DND-41 (cell line): Measurements from ENCODE around the gene CTNNA3.

Experiments used
- ATAC-seq: fragments of 200-7000 bp; cut with Tn5 transposase; 3 replicates; pipeline ENCODE4 v1.9.1; 2021; ENCODE audit warnings: low read depth; ENCODE audit not compliant: insufficient read depth
- DNase-seq: peaks from one replicate; pipeline ENCODE4 v3.0.0-alpha.2; 2020
- H2AFZ ChIP-seq: 2 replicates; pipeline ENCODE4 v1.6.0; 2012; ENCODE audit warnings: low read depth, low read length
- H3K27ac ChIP-seq: 2 replicates; pipeline ENCODE4 v1.5.1; 2012; ENCODE audit warnings: low read length, inconsistent platforms
- H3K27me3 ChIP-seq: fragments of 200-600 bp; sonication (generic); 2 replicates; pipeline ENCODE4 v1.6.0; 2012; ENCODE audit warnings: low read length, mild to moderate bottlenecking, inconsistent platforms; ENCODE audit not compliant: insufficient read depth, poor library complexity
- H3K36me3 ChIP-seq: 2 replicates; pipeline ENCODE4 v1.5.1; 2012; ENCODE audit warnings: low read length, inconsistent platforms; ENCODE audit not compliant: insufficient read depth
- H3K4me1 ChIP-seq: 2 replicates; pipeline ENCODE4 v1.5.1; 2012; ENCODE audit warnings: mild to moderate bottlenecking, low read length; ENCODE audit not compliant: insufficient read depth
- H3K4me2 ChIP-seq: 2 replicates; pipeline ENCODE4 v1.6.0; 2012; ENCODE audit warnings: mild to moderate bottlenecking, moderate library complexity, low read length, inconsistent platforms; ENCODE audit not compliant: insufficient read depth
- H3K4me3 ChIP-seq, 2 experiments: fragments of 200-600 bp in 1 of 2; shearing (Covaris generic) in 1 of 2; 2 replicates each; pipeline ENCODE4 v1.5.1; 2012 to 2016; ENCODE audit warnings: inconsistent platforms in 2 of 2, low read length in 2 of 2, mild to moderate bottlenecking in 2 of 2, low read depth in 1 of 2, moderate library complexity in 1 of 2
- H3K79me2 ChIP-seq: 2 replicates; pipeline ENCODE4 v1.6.0; 2012; ENCODE audit warnings: low read length, inconsistent platforms; ENCODE audit not compliant: insufficient read depth
- H3K9ac ChIP-seq: 2 replicates; pipeline ENCODE4 v1.6.0; 2012; ENCODE audit warnings: low read depth, mild to moderate bottlenecking, inconsistent platforms, low read length, moderate library complexity
- H3K9me3 ChIP-seq: 2 replicates; pipeline ENCODE4 v1.5.1; 2012; ENCODE audit warnings: low read length, moderate library complexity, mild to moderate bottlenecking, inconsistent platforms; ENCODE audit not compliant: insufficient read depth, severe bottlenecking
- H4K20me1 ChIP-seq: 2 replicates; pipeline ENCODE4 v1.6.0; 2012; ENCODE audit warnings: low read length; ENCODE audit not compliant: insufficient read depth
- CTCF ChIP-seq: IDR thresholded peaks from 2 replicates; pipeline ENCODE4 v1.5.1; 2012; ENCODE audit warnings: borderline replicate concordance, low read length, moderate library complexity, mild to moderate bottlenecking; ENCODE audit not compliant: poor library complexity, severe bottlenecking; ENCODE audit errors: extremely low read depth
- EZH2 ChIP-seq: IDR thresholded peaks from 3 replicates; pipeline ENCODE4 v1.6.1; 2012; ENCODE audit warnings: borderline replicate concordance, low read depth, mild to moderate bottlenecking, moderate library complexity, low read length, inconsistent platforms; ENCODE audit not compliant: severe bottlenecking

The CTNNA3 gene

GRCh38 chr10:66294538-66294937, 1401.5 kb downstream of the CTNNA3 start:
- H3K9me3 ChIP-seq: no peaks in the 10 kb centered on the region
- no peaks in the 10 kb centered on the region for H3K36me3 ChIP-seq
- no peak overlapping the region for H3K4me2 ChIP-seq
- TF ChIP-seq EZH2 (no peak), CTCF (no peak)
- H3K27ac ChIP-seq: no peak overlapping the region
- no peak for DNase-seq
- no peak for ATAC-seq
- H3K79me2 ChIP-seq: no peaks in the 10 kb centered on the region
- no peaks in the 10 kb centered on the region for H3K4me1 ChIP-seq
- H3K9ac ChIP-seq: no peak overlapping the region
- no peak overlapping the region for H2AFZ ChIP-seq
- H4K20me1 ChIP-seq: no peaks in the 10 kb centered on the region
- H3K27me3 ChIP-seq: no peaks in the 10 kb centered on the region
- H3K4me3 ChIP-seq: no peak overlapping the region

GRCh38 chr10:66292922-66293321, 1403.1 kb downstream of the CTNNA3 start:
- Histone ChIP-seq H3K4me3 (no peak overlapping the region), H2AFZ (no peak overlapping the region), H3K4me1 (no peaks in the 10 kb centered on the region), H3K36me3 (no peaks in the 10 kb centered on the region), H3K27ac (no peak overlapping the region), H3K4me2 (no peak overlapping the region), H3K79me2 (no peaks in the 10 kb centered on the region), H3K27me3 (no peaks in the 10 kb centered on the region), H3K9me3 (no peaks in the 10 kb centered on the region), H4K20me1 (no peaks in the 10 kb centered on the region), H3K9ac (no peak overlapping the region)
- TF ChIP-seq CTCF: no peak
- TF ChIP-seq EZH2: no peak
- DNase-seq (no peak), ATAC-seq (no peak)

GRCh38 chr10:66292456-66292855, 1403.5 kb downstream of the CTNNA3 start:
- Histone ChIP-seq H3K36me3 (no peaks in the 10 kb centered on the region), H3K27me3 (no peaks in the 10 kb centered on the region), H2AFZ (no peak overlapping the region)

More at GRCh38 chr10:66292456-66292855, 1403.5 kb downstream of the CTNNA3 start:
- TF ChIP-seq CTCF (no peak), EZH2 (no peak)
- no peak overlapping the region for H3K27ac ChIP-seq
- no peaks in the 10 kb centered on the region for H3K9me3 ChIP-seq
- H3K4me1 ChIP-seq: no peaks in the 10 kb centered on the region
- no peak overlapping the region for H3K4me2 ChIP-seq
- DNase-seq: no peak
- H3K9ac ChIP-seq: no peak overlapping the region
- no peaks in the 10 kb centered on the region for H3K79me2 ChIP-seq
- no peak overlapping the region for H3K4me3 ChIP-seq
- no peaks in the 10 kb centered on the region for H4K20me1 ChIP-seq
- ATAC-seq: no peak
